ENCODE measurements around the gene BPIFA3.

Gene BPIFA3

DNA sequence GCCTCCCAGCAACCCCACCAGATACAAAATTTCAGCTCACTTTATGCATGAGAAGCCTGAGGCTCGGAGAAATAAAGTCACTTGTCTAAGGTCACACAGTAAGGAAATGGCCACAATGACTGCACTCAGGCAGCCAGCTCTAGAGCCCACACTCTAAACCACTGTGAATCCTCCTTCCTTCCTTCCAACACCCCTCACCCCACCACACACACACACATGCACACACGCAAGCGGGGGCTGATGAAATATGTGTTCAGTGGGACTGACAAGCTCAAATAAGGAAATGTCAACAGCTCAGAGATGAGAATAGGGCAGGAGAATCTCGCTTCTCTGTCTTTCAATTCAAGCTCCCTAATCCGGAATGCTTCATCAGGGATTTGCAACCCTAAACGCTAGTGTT, 12.7 kb downstream of the BPIFA3 start:
- DNase-seq: no peak

GRCh38 chr20:33231237-33231636, 14.1 kb downstream of the BPIFA3 start:
- no peak for DNase-seq

GRCh38 chr20:33232486-33233072, 15.4 kb downstream of the BPIFA3 start:
- no peak for DNase-seq

DNA sequence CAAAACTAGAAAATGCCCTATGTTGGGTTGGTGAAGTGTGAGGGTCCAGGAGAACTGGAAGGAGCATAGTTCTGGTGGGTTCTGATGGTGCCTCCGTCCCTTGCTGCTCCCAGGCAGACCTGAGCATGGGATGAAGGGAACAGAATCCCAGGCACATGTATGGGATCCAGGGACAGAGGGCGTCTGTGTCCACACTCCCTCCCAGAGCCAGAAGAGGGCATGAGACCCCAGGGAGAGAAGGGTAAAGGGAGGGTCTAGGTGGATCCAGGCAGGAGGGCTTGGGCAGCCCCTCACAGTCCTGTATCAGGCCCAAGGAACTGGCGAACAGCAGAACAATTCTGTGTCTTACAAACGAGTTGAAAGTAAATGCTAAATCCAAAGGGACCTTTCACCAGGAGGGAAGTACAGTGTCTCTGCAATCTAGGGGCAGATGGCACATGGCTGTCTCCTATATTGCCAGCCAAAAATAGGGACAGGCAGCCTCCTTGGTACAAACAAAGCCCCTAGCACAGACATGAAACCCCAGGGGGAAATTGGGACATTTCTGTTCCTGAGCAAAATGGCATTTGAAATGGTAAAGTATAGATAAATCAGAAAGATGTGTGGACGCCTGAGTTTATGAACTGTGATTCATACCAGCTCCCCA, 16.1 kb downstream of the BPIFA3 start:
- no peak for DNase-seq

GRCh38 chr20:33234050-33234449, 16.9 kb downstream of the BPIFA3 start:
- DNase-seq: no peak

- no peak for DNase-seq
Observed at GRCh38 chr20:33235696-33236095, 18.5 kb downstream of the BPIFA3 start, which contains the start of gene BPIFA1. Gene BPIFA1 (plus strand): TSS chr20:33235996. CDS start chr20:33237712, 1,716 bp downstream.

GRCh38 chr20:33236351-33236750, 19.2 kb downstream of the BPIFA3 start:
- DNase-seq: no peak

DNA sequence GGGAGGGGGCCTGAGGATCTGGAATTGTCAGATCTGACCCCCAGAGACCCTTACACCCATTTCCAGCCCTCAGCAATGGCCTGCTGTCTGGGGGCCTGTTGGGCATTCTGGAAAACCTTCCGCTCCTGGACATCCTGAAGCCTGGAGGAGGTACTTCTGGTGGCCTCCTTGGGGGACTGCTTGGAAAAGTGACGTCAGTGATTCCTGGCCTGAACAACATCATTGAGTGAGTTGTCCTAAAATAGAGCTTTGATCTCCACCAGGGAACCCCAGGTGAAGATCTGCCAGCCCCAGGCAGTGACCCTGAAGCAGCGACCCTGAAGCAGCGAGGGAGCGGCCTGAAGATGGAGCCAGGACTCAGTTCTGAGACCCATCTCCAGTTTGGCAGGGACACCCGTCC, 20.8 kb downstream of the BPIFA3 start:
- DNase-seq: no peak

GRCh38 chr20:33239418-33239817, 22.3 kb downstream of the BPIFA3 start:
- DNase-seq: no peak

- no peak for DNase-seq
Observed at GRCh38 chr20:33239979-33240736, 23.0 kb downstream of the BPIFA3 start.

GRCh38 chr20:33240923-33241322, 23.8 kb downstream of the BPIFA3 start:
- DNase-seq: no peak

DNA sequence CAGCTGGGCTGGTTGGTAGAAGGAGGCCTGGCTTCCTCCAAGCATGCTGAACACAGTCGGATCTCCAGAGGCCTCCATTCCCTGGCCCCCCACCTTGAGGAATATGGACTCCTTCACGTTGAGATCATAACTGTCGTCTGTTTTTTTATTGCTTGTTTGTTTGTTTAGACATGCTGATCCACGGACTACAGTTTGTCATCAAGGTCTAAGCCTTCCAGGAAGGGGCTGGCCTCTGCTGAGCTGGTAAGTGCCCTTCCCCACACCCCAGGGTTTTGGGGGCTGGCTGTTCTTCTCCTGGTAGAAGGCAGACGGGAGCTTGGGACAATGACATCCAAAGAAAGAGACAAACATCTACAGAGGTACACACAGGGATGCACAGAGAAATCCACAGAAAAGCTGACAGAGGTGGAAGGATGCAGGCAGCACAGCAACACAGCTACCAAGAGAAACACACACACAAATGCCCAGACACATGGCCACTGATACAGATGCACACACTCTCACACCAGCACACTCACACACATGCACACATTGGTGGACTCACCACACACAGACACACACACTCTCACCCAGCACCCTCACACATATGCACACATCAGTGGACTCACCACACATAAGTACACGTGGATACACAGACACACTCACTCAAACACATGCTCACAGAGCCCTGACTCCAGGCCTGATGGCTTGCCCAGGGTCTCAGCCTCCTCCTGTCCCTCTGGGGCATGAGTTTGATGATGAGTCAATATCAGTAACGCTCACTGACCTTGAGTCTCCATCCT, 25.4 kb downstream of the BPIFA3 start:
- no peak for DNase-seq

DNA sequence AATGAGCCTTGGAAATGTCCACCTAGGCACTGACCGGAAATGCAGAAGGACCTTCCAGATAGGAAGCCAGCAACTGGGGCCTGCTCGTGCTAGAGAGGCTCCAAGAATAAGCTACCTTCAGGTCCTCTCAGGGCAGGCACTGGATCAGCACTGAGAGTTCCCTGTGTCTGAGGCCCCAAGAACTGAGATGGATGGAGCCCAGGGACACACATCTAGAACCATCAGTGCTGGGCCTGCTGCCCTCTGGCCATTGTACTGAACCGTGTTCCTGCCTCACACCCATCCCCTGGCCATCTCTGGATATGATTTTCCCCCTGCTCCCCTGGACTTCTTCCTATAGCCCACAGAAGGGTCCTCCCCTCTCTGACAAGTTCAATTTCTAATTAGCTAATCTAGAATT, 28.9 kb downstream of the BPIFA3 start:
- no peak for DNase-seq

GRCh38 chr20:33249456-33249855, 32.3 kb downstream of the BPIFA3 start:
- no peak for DNase-seq

GRCh38 chr20:33250666-33251065, 33.5 kb downstream of the BPIFA3 start:
- DNase-seq: no peak

GRCh38 chr20:33251496-33251895, 34.3 kb downstream of the BPIFA3 start:
- no peak for DNase-seq

DNA sequence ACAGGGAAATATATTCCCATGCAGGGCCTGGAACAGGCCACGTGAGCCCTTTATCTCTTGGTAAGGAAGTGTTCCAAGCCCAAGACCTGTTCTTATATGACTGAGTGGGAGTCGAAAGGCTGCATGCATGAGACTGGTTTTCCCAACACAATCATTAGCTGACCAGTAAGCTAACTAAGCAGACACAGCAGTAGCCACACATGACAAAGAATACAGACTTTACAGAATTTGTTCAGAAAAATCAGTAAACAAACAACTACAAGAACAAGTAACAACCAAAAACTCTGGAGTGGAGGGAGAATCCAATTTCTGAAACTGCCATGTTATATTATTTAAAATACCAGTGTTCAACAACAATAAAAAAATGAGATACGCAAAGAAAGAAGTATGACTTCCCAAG, 35.3 kb downstream of the BPIFA3 start:
- DNase-seq: no peak

DNA sequence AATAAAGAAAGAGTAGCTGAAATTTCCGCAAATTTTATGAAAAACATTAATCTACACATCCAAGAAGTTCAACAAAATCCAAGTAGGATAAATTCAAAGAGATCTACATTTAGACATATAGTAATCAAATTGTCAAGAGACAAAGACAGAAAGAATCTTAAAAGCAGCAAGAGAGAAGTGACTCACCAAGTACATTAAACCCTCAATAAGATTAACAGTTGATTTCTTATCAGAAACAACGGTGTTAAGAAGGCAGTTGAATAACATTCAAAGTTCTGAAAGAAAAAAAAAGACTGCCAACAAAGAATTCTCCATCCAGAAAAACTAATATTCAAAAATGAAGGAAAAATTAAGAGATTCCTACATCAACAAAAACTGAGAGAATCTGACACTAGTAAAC, 37.9 kb downstream of the BPIFA3 start:
- no peak for DNase-seq

GRCh38 chr20:33257237-33257636, 40.1 kb downstream of the BPIFA3 start:
- DNase-seq: no peak

DNA sequence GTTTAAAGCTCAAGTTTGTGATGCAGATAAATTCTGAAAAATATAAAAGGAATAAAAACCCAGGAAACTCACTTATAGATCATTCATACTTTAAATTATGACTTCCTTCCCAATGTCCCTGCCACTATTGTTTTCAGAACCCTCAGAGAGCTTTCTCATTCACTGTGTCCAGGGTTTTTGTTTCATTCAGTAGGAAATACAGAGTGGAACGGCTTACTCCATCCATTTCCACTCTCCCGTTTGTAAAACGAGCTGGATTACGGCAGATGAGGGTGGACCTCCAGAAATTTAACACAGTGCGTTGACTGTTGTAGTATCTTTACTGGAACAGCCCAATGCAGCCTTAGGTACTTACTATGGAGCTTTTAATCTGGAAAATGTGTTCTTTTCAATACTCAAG, 42.2 kb downstream of the BPIFA3 start:
- DNase-seq: no peak

DNA sequence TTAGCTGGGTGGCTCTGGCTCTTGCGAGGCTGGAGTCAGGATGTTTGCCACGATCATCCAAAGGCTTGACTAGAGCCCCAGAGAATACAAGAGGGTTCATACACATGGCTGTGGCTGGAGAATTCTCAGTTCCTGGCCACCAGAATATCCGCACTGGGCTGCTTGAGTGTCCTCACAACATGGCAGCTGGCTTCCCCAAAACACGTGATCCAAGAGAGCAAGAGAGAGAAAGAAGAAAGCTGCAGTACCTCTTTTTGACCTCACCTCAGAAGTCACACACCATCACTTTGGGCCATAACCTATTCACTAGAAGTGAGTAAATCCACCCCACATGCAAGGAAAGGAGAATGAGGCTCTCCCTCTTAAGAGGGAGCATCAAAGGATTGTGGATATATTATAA, 44.3 kb downstream of the BPIFA3 start:
- DNase-seq: no peak

DNA sequence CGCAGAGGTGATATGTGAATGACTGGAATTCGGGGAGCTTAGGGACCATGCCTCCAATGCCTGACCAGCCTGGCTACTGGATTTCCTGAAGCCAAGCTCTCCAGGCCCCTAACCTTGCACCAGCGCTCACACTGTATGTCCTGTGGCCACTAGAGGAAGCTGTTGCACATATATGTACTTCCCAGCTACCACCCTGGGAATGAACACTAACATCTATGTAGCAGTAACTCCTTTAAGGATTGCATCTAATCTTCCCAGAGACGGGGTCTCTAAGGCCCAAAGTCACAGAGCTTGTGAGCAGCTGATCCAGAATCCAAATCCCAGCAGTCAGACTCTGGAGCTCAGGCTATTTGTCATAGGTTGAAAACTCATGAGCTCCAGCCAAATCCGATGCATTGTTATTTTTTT, 45.5 kb downstream of the BPIFA3 start:
- no peak for DNase-seq

GRCh38 chr20:33263784-33264183, 46.6 kb downstream of the BPIFA3 start:
- no peak for DNase-seq
